Neural cell (in vitro differentiated cells): ENCODE data around the gene TCEAL7.

Experiments
- EP300 ChIP-seq: fragments of 450-650 bp; conservative IDR thresholded peaks from 2 replicates; pipeline ENCODE4 v1.6.1; 2014; ENCODE audit warnings: antibody characterized with exemption, mild to moderate bottlenecking, moderate library complexity; ENCODE audit not compliant: poor library complexity, severe bottlenecking
- EZH2 ChIP-seq: fragments of 200-600, 300-800 bp; shearing (Covaris generic), sonication (generic); IDR thresholded peaks from 2 replicates; pipeline ENCODE4 v1.6.1; 2014; ENCODE audit warnings: antibody characterized with exemption, low read length, borderline replicate concordance, mild to moderate bottlenecking; ENCODE audit not compliant: insufficient read depth, poor library complexity, severe bottlenecking
- POLR2AphosphoS5 ChIP-seq: IDR thresholded peaks from 2 replicates; pipeline ENCODE4 v1.6.1; 2012
- RAD21 ChIP-seq: fragments of 450-650 bp; conservative IDR thresholded peaks from 2 replicates; pipeline ENCODE4 v1.6.1; 2014; ENCODE audit warnings: antibody characterized with exemption, mild to moderate bottlenecking, moderate library complexity
- SMC3 ChIP-seq: fragments of 450-650 bp; conservative IDR thresholded peaks from 2 replicates; pipeline ENCODE4 v1.6.1; 2014; ENCODE audit warnings: antibody characterized with exemption, mild to moderate bottlenecking, moderate library complexity; ENCODE audit not compliant: poor library complexity
- TAF1 ChIP-seq: IDR thresholded peaks from 2 replicates; pipeline ENCODE4 v1.6.1; 2012; ENCODE audit warnings: low read depth
- TF ChIP-seq, protein P1 (sequence below): fragments of 450-650 bp; IDR thresholded peaks from 2 replicates; pipeline ENCODE4 v1.5.1; 2014; ENCODE audit warnings: antibody characterized with exemption, mild to moderate bottlenecking, moderate library complexity; ENCODE audit not compliant: poor library complexity, severe bottlenecking
- TF ChIP-seq, protein P2 (sequence below): IDR thresholded peaks from 2 replicates; pipeline ENCODE4 v1.6.1; 2012; ENCODE audit warnings: borderline replicate concordance

DNA sequence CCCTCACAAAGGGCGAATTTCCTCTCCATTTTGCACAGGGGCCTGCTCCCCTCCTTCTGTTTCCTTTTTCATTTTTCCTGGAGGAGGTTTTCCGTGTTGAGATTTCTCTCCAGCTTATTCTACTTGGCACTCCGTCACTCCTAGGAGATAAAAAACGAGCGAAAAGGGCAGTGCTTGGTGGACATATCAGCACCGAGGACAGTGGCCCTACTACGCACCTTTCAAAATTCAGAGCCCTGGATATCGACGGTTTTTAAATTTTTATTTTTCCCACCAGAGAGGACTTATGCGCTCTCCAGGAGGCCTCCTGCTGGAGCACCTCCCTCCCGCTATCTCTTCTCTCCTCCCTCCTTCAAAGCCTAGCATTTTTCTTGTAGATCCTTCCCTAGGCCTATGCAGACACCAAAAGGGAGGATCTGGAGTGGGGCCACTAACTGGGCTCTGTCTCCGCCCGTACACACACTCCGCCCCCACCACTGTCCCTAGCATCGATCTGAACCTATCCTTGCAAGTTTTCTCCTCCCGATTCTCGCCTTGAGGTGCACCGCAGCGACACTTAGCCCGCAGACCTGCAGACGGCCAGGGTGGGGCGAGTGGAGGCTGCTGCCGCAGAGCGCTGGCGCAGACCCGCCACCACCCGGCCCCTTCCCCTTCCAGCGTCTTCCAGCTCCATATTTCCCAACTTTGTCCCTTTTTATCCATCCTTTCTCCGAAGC, 17.8 kb downstream of the TCEAL7 start:
- TF ChIP-seq SMC3: no peak
- no peak for TF ChIP-seq POLR2AphosphoS5
- no peak for TF ChIP-seq RAD21
- no peak for TF ChIP-seq EP300
- TF ChIP-seq, protein P1, sequence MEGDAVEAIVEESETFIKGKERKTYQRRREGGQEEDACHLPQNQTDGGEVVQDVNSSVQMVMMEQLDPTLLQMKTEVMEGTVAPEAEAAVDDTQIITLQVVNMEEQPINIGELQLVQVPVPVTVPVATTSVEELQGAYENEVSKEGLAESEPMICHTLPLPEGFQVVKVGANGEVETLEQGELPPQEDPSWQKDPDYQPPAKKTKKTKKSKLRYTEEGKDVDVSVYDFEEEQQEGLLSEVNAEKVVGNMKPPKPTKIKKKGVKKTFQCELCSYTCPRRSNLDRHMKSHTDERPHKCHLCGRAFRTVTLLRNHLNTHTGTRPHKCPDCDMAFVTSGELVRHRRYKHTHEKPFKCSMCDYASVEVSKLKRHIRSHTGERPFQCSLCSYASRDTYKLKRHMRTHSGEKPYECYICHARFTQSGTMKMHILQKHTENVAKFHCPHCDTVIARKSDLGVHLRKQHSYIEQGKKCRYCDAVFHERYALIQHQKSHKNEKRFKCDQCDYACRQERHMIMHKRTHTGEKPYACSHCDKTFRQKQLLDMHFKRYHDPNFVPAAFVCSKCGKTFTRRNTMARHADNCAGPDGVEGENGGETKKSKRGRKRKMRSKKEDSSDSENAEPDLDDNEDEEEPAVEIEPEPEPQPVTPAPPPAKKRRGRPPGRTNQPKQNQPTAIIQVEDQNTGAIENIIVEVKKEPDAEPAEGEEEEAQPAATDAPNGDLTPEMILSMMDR: no peak
- no peak for TF ChIP-seq EZH2
- TF ChIP-seq, protein P2, sequence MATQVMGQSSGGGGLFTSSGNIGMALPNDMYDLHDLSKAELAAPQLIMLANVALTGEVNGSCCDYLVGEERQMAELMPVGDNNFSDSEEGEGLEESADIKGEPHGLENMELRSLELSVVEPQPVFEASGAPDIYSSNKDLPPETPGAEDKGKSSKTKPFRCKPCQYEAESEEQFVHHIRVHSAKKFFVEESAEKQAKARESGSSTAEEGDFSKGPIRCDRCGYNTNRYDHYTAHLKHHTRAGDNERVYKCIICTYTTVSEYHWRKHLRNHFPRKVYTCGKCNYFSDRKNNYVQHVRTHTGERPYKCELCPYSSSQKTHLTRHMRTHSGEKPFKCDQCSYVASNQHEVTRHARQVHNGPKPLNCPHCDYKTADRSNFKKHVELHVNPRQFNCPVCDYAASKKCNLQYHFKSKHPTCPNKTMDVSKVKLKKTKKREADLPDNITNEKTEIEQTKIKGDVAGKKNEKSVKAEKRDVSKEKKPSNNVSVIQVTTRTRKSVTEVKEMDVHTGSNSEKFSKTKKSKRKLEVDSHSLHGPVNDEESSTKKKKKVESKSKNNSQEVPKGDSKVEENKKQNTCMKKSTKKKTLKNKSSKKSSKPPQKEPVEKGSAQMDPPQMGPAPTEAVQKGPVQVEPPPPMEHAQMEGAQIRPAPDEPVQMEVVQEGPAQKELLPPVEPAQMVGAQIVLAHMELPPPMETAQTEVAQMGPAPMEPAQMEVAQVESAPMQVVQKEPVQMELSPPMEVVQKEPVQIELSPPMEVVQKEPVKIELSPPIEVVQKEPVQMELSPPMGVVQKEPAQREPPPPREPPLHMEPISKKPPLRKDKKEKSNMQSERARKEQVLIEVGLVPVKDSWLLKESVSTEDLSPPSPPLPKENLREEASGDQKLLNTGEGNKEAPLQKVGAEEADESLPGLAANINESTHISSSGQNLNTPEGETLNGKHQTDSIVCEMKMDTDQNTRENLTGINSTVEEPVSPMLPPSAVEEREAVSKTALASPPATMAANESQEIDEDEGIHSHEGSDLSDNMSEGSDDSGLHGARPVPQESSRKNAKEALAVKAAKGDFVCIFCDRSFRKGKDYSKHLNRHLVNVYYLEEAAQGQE: no peak
- TF ChIP-seq TAF1: no peak
